Keratinocyte (primary cell): Measurements from ENCODE around the gene CSTB. TPM values are rescaled to one million over a fixed set of nuclear protein-coding genes. Genes with fewer than 3 reads are reported as not detected.

Source experiments
- DNase-seq: peaks from one replicate; pipeline ENCODE4 v3.0.0-alpha.2; 2011; ENCODE audit warnings: low read depth, missing footprints, low spot score
- FAIRE-seq: peaks from 2 replicates; lab custom pipeline; 2011; peaks lifted over from hg19 to GRCh38; lab: Jason Lieb, UNC
- H2AFZ ChIP-seq: 2 replicates; pipeline ENCODE4 v1.6.0; 2012; ENCODE audit warnings: low read length, control low read depth, inconsistent platforms; ENCODE audit not compliant: control insufficient read depth
- H3K27ac ChIP-seq: 2 replicates; pipeline ENCODE4 v1.5.1; 2011; ENCODE audit warnings: low read length; ENCODE audit not compliant: control insufficient read depth, insufficient read depth
- H3K27me3 ChIP-seq: 3 replicates; pipeline ENCODE4 v1.6.0; 2011; ENCODE audit warnings: low read length; ENCODE audit not compliant: control insufficient read depth, insufficient read depth; ENCODE audit errors: extremely low read depth
- H3K36me3 ChIP-seq, 2 experiments: 2 replicates in 1 of 2; 3 replicates in 1 of 2; pipeline ENCODE4 v1.5.1; 2011; ENCODE audit warnings: low read length in 2 of 2, mild to moderate bottlenecking in 1 of 2; ENCODE audit not compliant: control insufficient read depth in 2 of 2, insufficient read depth in 2 of 2; ENCODE audit errors: extremely low read depth in 1 of 2
- H3K4me1 ChIP-seq: 3 replicates; pipeline ENCODE4 v1.5.1; 2011; ENCODE audit warnings: low read length; ENCODE audit not compliant: control insufficient read depth, insufficient read depth; ENCODE audit errors: extremely low read depth
- H3K4me2 ChIP-seq: 3 replicates; pipeline ENCODE4 v1.6.0; 2011; ENCODE audit warnings: low read depth, low read length; ENCODE audit not compliant: control insufficient read depth, insufficient read depth; ENCODE audit errors: extremely low read depth
- H3K4me3 ChIP-seq, 3 experiments: fragments of 200-600 bp in 1 of 3; sonication (generic) in 1 of 3; 2 replicates in 2 of 3; 3 replicates in 1 of 3; pipeline ENCODE4 v1.5.1; 2011 to 2016; ENCODE audit warnings: low read length in 3 of 3, mild to moderate bottlenecking in 3 of 3, control low read depth in 2 of 3, inconsistent platforms in 1 of 3, low read depth in 1 of 3, mixed read lengths in 1 of 3, mixed run types in 1 of 3, moderate library complexity in 1 of 3; ENCODE audit not compliant: control insufficient read depth in 2 of 3, insufficient read depth in 2 of 3; ENCODE audit errors: extremely low read depth in 1 of 3
- H3K79me2 ChIP-seq: 2 replicates; pipeline ENCODE4 v1.6.0; 2012; ENCODE audit warnings: low read length; ENCODE audit not compliant: control insufficient read depth, insufficient read depth
- H3K9ac ChIP-seq: 3 replicates; pipeline ENCODE4 v1.6.0; 2011; ENCODE audit warnings: low read length; ENCODE audit not compliant: control insufficient read depth, insufficient read depth; ENCODE audit errors: extremely low read depth
- H3K9me1 ChIP-seq: 3 replicates; pipeline ENCODE4 v1.6.0; 2011; ENCODE audit warnings: low read length; ENCODE audit not compliant: control insufficient read depth, insufficient read depth; ENCODE audit errors: extremely low read depth
- H3K9me3 ChIP-seq: 2 replicates; pipeline ENCODE4 v1.5.1; 2012; ENCODE audit warnings: low read depth, low read length; ENCODE audit not compliant: control insufficient read depth
- H4K20me1 ChIP-seq: 3 replicates; pipeline ENCODE4 v1.6.0; 2011; ENCODE audit warnings: low read length; ENCODE audit not compliant: control insufficient read depth, insufficient read depth; ENCODE audit errors: extremely low read depth
- CTCF ChIP-seq, 3 experiments: IDR thresholded peaks in 1 of 3; conservative IDR thresholded peaks in 1 of 3; optimal IDR thresholded peaks in 1 of 3; 2 replicates in 2 of 3; 3 replicates in 1 of 3; pipeline versions ENCODE3 to v1.5.1; 2011; ENCODE audit warnings: low read length in 3 of 3, mild to moderate bottlenecking in 3 of 3, moderate library complexity in 2 of 3, control low read depth in 1 of 3, inconsistent platforms in 1 of 3; ENCODE audit not compliant: insufficient read depth in 2 of 3; ENCODE audit errors: extremely low read depth in 1 of 3
- EZH2 ChIP-seq: IDR thresholded peaks from one replicate; pipeline ENCODE4 v1.6.1; 2012; ENCODE audit warnings: inconsistent platforms, mild to moderate bottlenecking, low read length, moderate library complexity
- dilution Hi-C: fragments of 300-500 bp; cut with MboI; formaldehyde crosslinking; loops from one replicate; pipeline ENCODE4 v1.7.0; 2020; ENCODE audit warnings: low sequenced_read_pairs; ENCODE audit not compliant: extremely low pct_ligation_motif_present
- polyA plus RNA-seq, 5 experiments: library from polyadenylated mRNA; depleted of rRNA in 3 of 5; stranded (reverse) in 3 of 5; stranded (forward) in 1 of 5; unstranded in 1 of 5; fragments of >200 nt; gene quantifications; 1 replicate in 1 of 5; 2 replicates in 3 of 5; 3 replicates in 1 of 5; pipeline versions ENCODE4 v1.2.1 to v1.2.3, GENCODE V29; 2011 to 2012; ENCODE audit warnings: missing spikeins in 2 of 5, low read depth in 1 of 5, low replicate concordance in 1 of 5

Gene CSTB
- polyA plus RNA-seq, 1 donor (not counting 4 experiments of a cell fraction or from before 2014, with no cell fraction given), result 126 TPM

GRCh38 chr21:43813656-43813980 lies 37.5 kb upstream of the CSTB start:
- no peaks in the 10 kb centered on the region for H3K79me2 ChIP-seq
- no peaks in the 10 kb centered on the region for H3K9me1 ChIP-seq
- H3K27ac ChIP-seq, result no peak overlapping the region
- FAIRE-seq, result no peak
- no peak for DNase-seq
- no peak overlapping the region for H2AFZ ChIP-seq
- peaks cover 1% of the 10 kb centered on the region for H3K9me3 ChIP-seq
- TF ChIP-seq CTCF (optimal IDR thresholded peaks at IDR 0.05 in 1 of 3, IDR thresholded peaks at IDR 0.05 in 1 of 3, conservative IDR thresholded peaks at IDR 0.05 in 1 of 3; ENCODE audit: extremely low read depth in 1 of 3, insufficient read depth in 2 of 3, low read length in 3 of 3) (no peak), EZH2 (no peak)
- no peaks in the 10 kb centered on the region for H3K27me3 ChIP-seq
- H4K20me1 ChIP-seq, result no peaks in the 10 kb centered on the region
- H3K9ac ChIP-seq, result no peak overlapping the region
- H3K4me1 ChIP-seq, result peaks cover 53% of the 10 kb centered on the region
- no peak overlapping the region for H3K4me2 ChIP-seq
- H3K36me3 ChIP-seq, result no peaks in the 10 kb centered on the region
- dilution Hi-C loops, result no loop called here
- no peak overlapping the region for H3K4me3 ChIP-seq

GRCh38 chr21:43812957-43813655 lies 37.0 kb upstream of the CSTB start:
- FAIRE-seq (no peak), DNase-seq (no peak)
- no peaks in the 10 kb centered on the region for H3K9me3 ChIP-seq
- dilution Hi-C loops, result no loop called here
- H3K4me1 ChIP-seq, result peaks cover 55% of the 10 kb centered on the region
- no peaks in the 10 kb centered on the region for H3K36me3 ChIP-seq
- H2AFZ ChIP-seq, result no peak overlapping the region
- TF ChIP-seq CTCF (optimal IDR thresholded peaks at IDR 0.05 in 1 of 3, IDR thresholded peaks at IDR 0.05 in 1 of 3, conservative IDR thresholded peaks at IDR 0.05 in 1 of 3; ENCODE audit: extremely low read depth in 1 of 3, insufficient read depth in 2 of 3, low read length in 3 of 3) (no peak), EZH2 (no peak)
- no peak overlapping the region for H3K4me2 ChIP-seq
- no peak overlapping the region for H3K9ac ChIP-seq
- peak overlapping the region; percentile 66 for H3K27ac ChIP-seq
- no peaks in the 10 kb centered on the region for H3K79me2 ChIP-seq
- H3K4me3 ChIP-seq, result no peak overlapping the region
- H3K9me1 ChIP-seq, result no peaks in the 10 kb centered on the region
- no peaks in the 10 kb centered on the region for H3K27me3 ChIP-seq
- no peaks in the 10 kb centered on the region for H4K20me1 ChIP-seq
